Tibial artery (tissue), 4 donors: Measurements from ENCODE around the gene KRT16.

ENCODE experiments used
- DNase-seq, 2 donors: peaks; one replicate each; pipeline ENCODE4 v3.0.0-alpha.2; 2019
- H3K27ac ChIP-seq, 2 donors: fragments of 200-600 bp; sonication (generic) in 1 of 2; 1 replicate in 1 of 2; 2 replicates in 1 of 2; pipeline ENCODE4 v1.5.1; 2018 to 2019; ENCODE audit warnings: mild to moderate bottlenecking in 1 of 2
- H3K27me3 ChIP-seq, 2 donors: fragments of 200-600 bp; sonication (generic) in 1 of 2; one replicate each; pipeline versions ENCODE4 v1.5.1 to v1.6.0; 2016 to 2019
- H3K36me3 ChIP-seq, 3 donors: fragments of 200-600 bp; sonication (generic) in 2 of 3; one replicate each; pipeline ENCODE4 v1.5.1; 2016 to 2019; ENCODE audit warnings: mild to moderate bottlenecking in 2 of 3
- H3K4me1 ChIP-seq, 4 donors: fragments of 200-600 bp; sonication (generic) in 2 of 4; 1 replicate in 3 of 4; 2 replicates in 1 of 4; pipeline ENCODE4 v1.5.1; 2016 to 2019
- H3K4me3 ChIP-seq, 2 donors: fragments of 200-600 bp; sonication (generic) in 1 of 2; 1 replicate in 1 of 2; 2 replicates in 1 of 2; pipeline ENCODE4 v1.5.1; 2018 to 2019; ENCODE audit warnings: mild to moderate bottlenecking in 2 of 2
- H3K9me3 ChIP-seq, 3 donors: fragments of 200-600 bp; sonication (generic) in 1 of 3; one replicate each; pipeline ENCODE4 v1.5.1; 2016 to 2019
- CTCF ChIP-seq, 2 experiments: fragments of 200-600 bp in 1 of 2; fragments of 450-650 bp in 1 of 2; IDR thresholded peaks; one replicate each; pipeline ENCODE4 v1.5.1; 2017 to 2019; ENCODE audit warnings: antibody characterized with exemption in 2 of 2, mild to moderate bottlenecking in 1 of 2, moderate library complexity in 1 of 2
- intact Hi-C: fragments of 100-400 bp; cut with DNase I; formaldehyde crosslinking; loops from one replicate; pipeline ENCODE4 v1.15.0; 2023; ENCODE audit warnings: low total_unique reads

KRT16 gene

DNA sequence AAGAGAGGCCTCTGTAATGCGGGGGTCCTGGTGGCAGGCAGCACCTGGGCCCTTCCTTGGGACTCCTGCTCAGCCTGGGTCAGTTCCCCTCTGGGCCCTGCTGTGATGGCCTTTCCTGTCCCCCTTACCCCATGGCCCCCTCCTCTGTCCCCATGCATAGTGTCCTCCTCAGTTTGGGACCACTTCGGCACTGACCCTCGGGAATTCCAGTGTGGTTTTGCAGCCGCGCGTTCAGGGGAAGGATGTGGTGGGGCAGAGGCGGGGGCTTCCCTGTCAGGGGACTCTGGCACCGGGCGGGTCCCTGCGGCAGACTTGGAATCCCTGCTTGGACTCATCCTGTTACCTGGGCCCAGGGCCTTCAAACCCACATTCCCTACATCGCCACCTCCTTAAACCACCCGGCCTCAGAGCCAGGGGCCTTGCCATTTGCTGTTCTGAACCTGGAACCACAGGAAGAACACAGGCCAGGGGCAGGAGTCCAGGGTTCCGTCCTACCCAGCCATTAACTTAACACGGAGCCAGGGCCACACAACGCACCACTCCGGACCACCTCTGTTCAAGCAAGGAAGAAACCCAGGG lies 44.7 kb upstream of the KRT16 start:
- Histone ChIP-seq H3K27me3 (no peaks in the 10 kb centered on the region), H3K4me1 (peaks cover 0 to 27% (median 0%) of the 10 kb centered on the region in 4 donors), H3K27ac (no peak overlapping the region), H3K36me3 (no peaks in the 10 kb centered on the region), H3K9me3 (no peaks in the 10 kb centered on the region), H3K4me3 (no peak overlapping the region)
- DNase-seq = no peak
- intact Hi-C loops = no loop called here
- TF ChIP-seq CTCF (IDR thresholded peaks at IDR 0.05) = no peak

- H3K27me3 ChIP-seq = no peaks in the 10 kb centered on the region
Observed at GRCh38 chr17:41656249-41657023, 43.9 kb upstream of the KRT16 start.

GRCh38 chr17:41655611-41656111 lies 43.1 kb upstream of the KRT16 start:
- H3K4me3 ChIP-seq = no peak overlapping the region
- peaks cover 0 to 41% (median 10%) of the 10 kb centered on the region in 4 donors for H3K4me1 ChIP-seq
- H3K27ac ChIP-seq = no peak overlapping the region
- no peak for DNase-seq
- no peaks in the 10 kb centered on the region for H3K9me3 ChIP-seq
- H3K36me3 ChIP-seq = no peaks in the 10 kb centered on the region
- H3K27me3 ChIP-seq = no peaks in the 10 kb centered on the region
- TF ChIP-seq CTCF (IDR thresholded peaks at IDR 0.05) = no peak
- intact Hi-C loops = no loop called here

More at GRCh38 chr17:41656249-41657023, 43.9 kb upstream of the KRT16 start:
- H3K27ac ChIP-seq = no peak overlapping the region
- H3K9me3 ChIP-seq = no peaks in the 10 kb centered on the region
- intact Hi-C loops = no loop called here
- peaks cover 0 to 33% (median 6%) of the 10 kb centered on the region in 4 donors for H3K4me1 ChIP-seq
- DNase-seq = no peak
- no peak for TF ChIP-seq CTCF (IDR thresholded peaks at IDR 0.05)
- H3K4me3 ChIP-seq = no peak overlapping the region
- H3K36me3 ChIP-seq = no peaks in the 10 kb centered on the region

DNA sequence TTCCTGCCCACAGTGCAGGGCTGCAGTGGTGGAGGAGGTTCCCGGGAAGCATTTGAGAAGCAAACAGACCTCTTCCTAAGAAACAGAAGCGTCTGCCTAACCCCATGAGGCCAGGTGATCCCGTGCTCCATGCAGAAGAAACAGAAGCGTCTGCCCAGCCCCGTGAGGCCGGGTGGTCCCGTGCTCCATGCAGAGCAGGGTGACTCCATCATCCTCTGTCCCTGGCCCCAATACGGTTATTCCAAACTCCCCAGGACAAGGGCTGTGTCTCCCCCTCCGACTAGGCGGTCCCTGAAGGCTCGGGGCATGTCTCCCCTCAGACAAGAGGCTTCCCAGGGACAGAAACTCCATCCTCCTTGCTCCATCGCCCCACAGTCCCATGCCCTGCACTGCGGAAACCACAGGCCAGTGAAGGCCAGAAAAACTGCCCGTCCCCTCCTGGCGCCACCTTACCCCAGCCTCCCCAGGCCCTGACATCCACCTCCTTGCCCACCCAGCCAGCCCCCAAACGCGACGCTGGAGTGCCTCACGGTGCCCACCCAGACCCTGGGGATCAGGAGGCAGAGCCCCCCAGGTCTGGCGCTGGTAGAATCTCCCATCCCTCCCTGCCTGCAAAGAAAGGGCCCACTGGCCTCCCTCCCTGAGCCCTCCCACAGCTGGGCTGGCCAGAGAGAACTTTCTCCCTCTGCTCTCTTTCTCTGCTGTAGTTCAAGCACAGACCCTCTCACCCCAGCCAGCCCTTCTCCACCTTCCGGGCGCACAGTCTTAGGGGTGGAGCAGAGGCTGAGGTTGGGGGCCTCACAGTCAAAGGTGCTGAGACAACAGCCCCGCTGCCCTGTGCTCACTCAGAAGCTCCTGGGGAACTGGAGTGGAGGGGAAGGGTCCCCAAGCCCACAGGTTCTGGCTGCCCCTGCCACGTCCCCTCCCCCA lies 42.4 kb upstream of the KRT16 start:
- H3K9me3 ChIP-seq = no peaks in the 10 kb centered on the region
- intact Hi-C loops = no loop called here
- H3K4me3 ChIP-seq = no peak overlapping the region
- TF ChIP-seq CTCF (IDR thresholded peaks at IDR 0.05) = no peak
- DNase-seq = no peak
- no peaks in the 10 kb centered on the region for H3K36me3 ChIP-seq
- H3K4me1 ChIP-seq = peaks cover 0 to 42% (median 10%) of the 10 kb centered on the region in 4 donors
- no peaks in the 10 kb centered on the region for H3K27me3 ChIP-seq
- H3K27ac ChIP-seq = no peak overlapping the region

GRCh38 chr17:41653892-41654677 lies 41.5 kb upstream of the KRT16 start:
- Histone ChIP-seq H3K9me3 (no peaks in the 10 kb centered on the region), H3K27me3 (no peaks in the 10 kb centered on the region), H3K36me3 (no peaks in the 10 kb centered on the region), H3K4me3 (no peak overlapping the region), H3K4me1 (peaks cover 0 to 45% (median 10%) of the 10 kb centered on the region in 4 donors), H3K27ac (no peak overlapping the region)
- no peak for TF ChIP-seq CTCF (IDR thresholded peaks at IDR 0.05)
- DNase-seq = no peak
- intact Hi-C loops = no loop called here
